T-helper 2 cell treated with Interferon-gamma antibody and Interleukin-4, amounts not matched to agents 100 ng/mL and 5 ng/mL, for 36 hours (primary cell): ENCODE data around the gene S100B. TPM values are rescaled to one million over a fixed set of nuclear protein-coding genes. Genes with fewer than 3 reads are reported as not detected.

Experiments
- total RNA-seq: library from RNA; stranded (reverse); gene quantifications from 2 replicates; pipeline ENCODE4 v1.2.3, GENCODE V29; 2022

The S100B gene
- total RNA-seq, 1 donor from 2014 or later: not detected

Other genes with a start within 250 kb of the S100B start
- 47.4 and 47.6 TPM in 2 replicates for gene DIP2A, start 146.2 kb downstream of the S100B start, total RNA-seq
- 91.3 and 92.2 TPM in 2 replicates for gene PRMT2, start 30.6 kb upstream of the S100B start, total RNA-seq